GM19023 (cell line): ENCODE data around the gene LPP.

Experiments
- ATAC-seq: cut with Tn5 transposase; IDR thresholded peaks from one replicate; pipeline ENCODE4 v1.9.1; 2021; ENCODE audit warnings: mild to moderate bottlenecking, moderate library complexity; ENCODE audit not compliant: unreplicated experiment

Gene LPP

DNA sequence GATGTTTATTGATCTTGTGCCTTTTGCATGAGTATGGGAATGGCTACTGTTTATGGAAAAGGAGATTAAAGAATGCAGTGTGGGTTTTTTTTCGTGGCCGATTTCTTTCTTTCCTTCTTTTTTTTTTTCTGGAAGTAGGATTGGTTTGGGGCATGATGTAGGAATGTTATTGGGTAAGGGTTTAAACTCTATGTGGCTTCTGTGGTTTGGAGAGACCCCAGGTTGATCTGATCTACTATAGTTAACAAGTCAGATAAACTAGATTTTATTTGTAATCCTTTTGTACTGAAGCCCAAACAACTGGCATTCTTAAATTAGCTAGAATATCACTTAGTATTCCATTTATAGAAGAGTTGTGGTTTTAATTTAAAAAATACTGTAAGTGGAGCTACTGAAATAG is 304.8 kb downstream of the LPP start:
- ATAC-seq = no peak

DNA sequence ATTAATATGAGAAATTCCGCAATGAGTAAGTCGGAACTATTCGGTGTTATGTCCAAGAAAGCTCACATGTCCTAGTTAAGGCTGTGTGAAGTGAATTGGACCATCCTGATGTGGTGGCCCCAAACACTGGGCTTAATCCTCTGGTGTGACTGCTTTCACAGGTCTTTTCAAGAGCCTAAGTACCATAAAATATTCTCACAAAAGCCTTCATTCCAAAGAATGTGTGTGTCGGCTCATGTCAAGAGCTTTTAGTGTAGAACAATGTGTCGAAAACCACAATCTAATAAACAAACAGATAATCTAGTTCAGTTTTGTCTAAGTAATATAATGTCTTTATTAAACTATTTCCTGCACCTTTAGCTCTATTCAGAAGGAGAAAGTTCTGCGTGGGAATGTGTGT is 311.4 kb downstream of the LPP start:
- no peak for ATAC-seq

DNA sequence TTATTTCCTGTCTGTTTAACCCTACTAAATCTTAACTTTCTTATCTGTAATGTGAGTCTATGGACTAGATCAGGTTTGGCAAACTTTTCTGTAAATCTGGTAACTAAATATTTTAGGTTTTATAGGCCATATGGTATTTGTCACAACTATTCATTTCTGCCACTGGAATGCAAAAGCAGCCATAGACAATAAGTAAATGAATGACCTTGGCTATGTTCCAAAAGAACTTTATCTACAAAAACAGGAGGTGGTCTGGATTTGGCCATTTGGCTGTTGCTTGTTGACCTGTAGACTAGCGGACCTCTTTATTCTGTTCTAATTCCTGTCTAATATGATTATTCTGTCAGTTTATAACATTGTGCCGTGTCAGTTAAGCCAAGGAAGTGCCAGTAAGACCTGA is 314.2 kb downstream of the LPP start:
- ATAC-seq = no peak

DNA sequence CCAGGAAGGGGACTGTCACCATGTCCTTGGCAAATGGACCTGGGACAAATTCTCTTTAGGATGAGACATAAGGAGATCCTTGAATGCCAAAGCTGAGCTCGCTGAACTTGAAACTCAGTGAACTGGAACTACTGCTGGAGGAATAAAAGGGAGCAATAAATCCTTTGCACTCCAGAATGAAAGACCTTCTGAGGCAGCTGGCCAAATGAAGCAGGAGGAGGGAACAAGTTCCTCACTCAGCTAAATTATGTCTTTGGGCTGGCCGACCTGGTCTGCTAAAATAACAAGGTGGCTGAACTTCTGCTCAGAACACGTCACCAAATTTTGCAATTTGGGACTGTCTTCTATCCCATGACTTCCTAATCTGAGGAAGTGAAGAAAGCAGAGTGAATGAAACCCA is 314.7 kb downstream of the LPP start:
- no peak for ATAC-seq

DNA sequence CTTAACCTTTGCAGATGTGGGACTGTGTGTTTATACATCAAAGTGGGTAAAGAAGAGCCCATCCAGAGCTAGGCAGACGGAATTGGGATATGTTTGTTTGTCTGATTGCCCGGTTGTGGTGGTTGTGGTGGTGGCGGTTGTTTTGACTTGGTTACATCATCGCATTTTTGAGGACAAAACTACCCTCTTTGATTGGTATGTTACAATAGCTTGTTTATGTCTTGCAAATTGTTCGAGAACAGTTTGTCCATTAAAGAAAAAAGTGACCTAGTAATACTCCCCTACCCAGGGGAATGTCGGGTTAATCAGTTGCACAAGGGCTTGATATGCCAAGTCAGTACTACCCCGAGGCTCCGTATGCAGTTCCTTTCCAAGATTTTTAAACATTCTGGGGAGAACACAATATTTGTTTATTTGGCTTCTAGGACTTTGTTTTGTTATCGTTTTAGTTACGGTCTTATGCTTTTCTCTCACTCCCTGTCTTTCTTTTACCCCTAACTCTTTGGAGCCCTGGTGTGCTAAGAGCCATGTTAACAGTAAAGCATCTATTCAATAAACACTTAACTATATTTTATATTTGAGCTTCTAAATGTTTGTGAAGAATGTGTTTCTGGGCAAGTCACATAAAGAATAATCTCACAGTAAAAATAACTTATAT is 315.4 kb downstream of the LPP start:
- ATAC-seq = no peak

DNA sequence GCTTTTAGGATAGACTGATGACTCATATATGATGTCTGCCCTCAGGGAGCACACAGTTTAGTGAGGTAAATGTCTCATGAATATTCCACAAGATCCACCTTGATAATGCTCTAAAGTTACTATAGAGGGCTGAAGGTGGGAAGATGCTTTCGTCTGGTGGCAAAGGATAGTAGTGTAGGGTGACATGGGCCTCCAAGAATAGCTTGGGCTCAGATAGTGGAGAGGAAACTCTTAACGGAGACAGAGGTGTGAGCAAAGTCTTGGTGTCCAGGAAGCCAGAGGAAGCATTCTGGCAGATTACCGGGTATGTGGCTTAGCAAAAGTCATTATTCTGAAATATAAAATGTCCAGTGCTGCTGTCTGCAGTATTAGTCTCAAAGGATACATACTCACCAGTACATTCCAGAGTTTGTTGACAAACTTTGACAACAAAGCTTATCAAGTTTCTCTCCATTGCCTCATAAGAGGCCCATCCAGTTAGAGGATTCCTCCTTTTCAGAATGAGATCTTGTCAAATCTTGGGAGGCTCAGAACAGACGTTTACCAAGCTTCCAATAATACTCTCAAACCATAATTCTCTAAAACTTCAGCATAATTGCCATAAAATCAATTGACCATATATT is 316.7 kb downstream of the LPP start:
- no peak for ATAC-seq

DNA sequence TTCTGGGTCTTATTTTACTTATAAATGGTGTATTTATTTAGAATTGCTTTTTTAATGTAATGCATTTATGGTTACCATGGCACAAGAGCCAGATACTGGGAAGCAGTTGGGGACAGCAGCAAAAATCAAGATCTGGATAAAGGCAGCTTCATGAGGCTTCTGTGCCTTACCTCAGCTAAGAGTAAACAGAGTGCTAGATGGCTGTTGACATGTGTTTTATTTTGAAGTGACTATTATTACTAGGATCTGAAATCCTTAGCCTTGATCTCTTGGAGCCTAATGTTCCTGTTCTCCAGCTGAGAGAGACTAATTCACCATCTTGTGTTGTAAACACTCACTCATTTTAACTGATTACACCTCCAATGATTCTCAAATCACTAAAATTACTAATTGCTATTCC is 317.8 kb downstream of the LPP start:
- ATAC-seq = no peak

DNA sequence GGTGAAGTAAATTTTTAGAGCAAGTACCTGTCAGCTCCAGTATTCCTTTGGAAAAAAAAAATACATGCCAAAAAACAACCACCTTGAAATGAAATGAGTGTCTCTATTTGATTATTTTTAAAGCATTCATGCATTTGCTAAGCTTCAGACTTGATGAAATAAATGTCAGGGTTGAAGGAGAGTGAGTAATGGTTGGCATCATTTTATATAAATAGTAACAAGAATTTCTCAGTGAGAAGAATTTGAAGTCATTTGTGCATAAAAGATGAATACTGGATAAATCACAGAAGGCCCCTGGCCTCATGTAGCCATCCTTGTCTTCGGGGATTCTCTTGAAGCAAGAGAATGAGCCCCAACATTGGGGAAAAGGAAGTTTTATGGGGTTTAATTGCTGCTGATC is 318.4 kb downstream of the LPP start:
- no peak for ATAC-seq

DNA sequence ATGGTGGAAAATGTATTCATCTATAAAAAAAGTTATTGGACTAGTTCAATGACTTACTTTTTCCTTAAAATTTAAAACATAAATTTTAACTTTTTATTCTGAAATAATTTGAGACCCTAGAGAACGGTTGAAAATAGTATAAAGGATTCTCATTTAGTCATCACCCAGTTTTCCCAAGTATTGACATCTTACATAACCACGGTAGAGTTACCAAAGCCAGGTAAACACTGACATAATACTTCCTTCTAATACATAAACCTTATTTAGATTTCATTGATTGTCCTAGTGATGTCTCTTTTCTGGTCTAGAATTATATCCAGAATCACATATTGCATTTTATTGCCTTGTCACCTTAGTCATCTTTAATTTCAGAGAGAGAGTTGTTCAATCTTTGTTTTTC is 319.1 kb downstream of the LPP start:
- ATAC-seq = no peak

DNA sequence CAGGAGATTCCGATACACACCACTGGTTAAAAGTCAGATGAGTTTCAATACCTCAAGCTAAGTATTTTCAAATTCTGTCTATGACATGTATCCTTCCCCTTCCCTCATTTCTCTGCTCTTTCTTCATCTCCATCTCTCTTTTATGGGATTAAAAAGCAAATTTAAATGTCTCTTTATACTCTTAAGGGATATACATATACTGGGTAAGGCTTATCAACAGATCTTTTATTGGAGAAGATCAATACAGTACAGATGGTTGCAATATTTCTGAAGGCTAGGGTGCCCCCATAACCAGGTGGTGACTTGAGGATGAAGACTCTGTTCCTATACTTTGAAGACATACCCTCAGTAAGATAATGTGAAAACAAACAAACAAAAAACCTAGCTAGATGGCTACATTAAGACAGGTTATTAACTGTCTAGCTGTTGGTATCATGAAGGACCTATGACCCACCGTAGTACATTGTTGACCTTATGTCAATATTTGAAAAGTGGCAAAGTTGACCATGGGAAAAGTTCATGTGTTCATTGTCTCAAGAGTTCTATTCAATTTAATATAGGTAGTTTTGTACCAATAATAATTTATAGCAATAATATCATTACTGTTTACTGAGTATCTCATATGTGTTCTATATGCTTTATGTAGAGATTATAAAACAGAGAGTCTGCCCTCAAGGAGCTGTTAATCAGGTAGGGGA is 319.8 kb downstream of the LPP start:
- no peak for ATAC-seq

DNA sequence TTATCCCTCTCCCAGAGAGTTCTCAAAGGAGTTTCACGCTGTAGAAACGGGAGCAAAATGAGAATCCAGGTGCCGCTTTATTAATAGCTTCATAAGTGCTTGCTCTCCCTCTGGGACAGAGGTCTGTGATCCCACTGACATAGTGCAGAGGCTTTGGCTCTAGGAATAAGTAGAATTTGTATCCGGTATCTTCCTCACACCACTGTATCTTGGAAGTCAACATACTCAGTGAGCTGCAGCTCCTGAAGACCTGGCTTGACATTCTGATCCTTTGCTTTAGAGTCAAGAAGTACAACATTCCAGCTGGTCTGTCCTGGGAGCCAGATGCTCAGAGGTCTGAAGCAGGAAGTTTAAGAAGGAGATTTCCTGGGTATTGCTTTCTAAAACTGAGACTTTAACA is 323.0 kb downstream of the LPP start:
- no peak for ATAC-seq

DNA sequence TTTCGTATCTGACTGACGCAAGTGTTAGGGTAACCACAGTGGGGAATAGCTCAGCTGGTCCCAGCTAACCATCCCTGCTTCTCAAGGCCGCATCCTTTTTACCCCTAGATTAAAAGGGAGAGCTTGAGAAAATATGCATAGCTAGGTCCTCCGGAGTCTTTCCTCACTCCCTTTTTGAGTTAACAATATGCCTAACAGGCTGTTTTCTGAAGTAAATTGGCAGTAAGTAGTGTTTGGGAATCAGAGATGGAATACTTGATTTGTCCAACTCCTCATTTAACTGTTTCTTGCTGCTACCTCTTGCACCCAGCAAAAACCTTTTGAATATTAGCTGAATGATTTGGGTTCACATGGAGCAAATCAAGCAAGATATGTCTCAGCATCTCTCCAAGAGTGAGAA is 326.1 kb downstream of the LPP start:
- no peak for ATAC-seq

DNA sequence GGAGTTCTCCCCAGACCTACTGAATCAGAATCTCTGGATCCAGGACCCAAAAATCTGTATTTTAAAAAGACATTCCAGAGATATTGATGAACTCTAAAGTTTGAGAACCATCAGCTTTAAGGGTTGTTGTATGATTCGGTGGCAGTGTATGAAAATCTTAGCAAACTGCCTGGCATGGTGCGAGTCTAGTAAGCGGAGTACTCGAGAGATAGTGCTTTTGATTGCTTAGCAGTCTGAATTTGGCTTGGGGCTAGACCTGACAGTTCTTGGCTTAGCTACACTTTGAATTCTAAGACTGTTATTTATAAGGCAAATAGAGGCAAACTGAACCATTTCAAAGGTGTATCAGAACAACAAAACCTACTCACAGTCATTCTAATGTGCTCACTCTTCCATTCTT is 329.0 kb downstream of the LPP start:
- ATAC-seq = no peak

DNA sequence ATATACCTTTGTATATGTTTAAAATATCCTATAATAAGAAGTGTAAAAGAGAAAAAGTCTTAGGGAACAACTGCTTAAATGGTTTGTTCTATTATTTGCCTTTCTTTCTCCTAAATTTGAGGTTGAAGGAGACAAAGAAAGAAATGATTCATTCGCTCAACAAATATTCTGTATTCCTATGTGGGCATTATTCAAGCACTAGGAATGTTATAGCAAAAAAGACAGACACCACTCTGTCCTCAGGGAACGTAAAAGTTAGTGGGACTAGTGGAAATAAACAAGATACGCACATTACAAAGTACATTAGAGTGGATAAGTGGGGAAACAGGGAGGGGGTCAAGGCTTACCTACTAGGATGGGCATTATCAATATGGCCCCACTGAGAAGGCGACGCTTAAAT is 332.2 kb downstream of the LPP start:
- ATAC-seq = no peak

DNA sequence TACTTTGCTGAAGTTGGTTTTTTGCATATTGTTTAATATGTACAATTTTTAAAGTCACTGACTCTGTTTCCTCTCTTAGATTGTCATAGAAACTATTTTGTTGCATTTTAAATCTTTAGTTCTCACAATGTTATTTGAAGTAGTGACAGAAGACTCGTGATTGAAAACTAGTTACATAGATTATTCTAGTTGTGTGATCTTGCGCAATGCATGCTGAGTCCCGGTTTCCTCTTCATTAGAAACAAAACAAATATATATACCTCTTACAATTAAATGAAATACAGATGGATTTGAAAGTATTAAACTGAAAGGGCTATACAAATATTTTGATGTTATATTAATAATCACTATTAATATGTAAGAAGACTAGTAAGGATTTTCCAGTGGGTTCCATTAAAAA is 333.0 kb downstream of the LPP start:
- ATAC-seq = no peak

DNA sequence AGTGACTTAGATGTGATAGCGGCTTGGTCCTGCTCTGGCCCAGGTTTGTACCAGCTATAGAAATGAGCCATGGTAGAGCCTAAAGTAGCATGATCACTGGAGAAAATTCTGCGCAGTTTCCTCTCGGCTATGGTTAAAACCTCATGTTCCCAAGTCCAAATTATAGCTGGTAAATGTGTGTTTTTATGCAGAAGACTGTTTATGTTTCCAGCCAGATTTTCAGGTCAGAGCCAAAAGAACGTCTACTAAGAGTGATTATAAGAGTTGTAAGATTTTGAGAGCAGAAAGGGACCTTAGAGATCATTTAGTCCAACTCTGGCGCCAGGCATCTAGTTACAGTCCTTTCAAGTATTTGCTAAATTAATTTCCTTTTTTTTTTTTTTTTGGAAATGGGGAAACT is 333.7 kb downstream of the LPP start:
- no peak for ATAC-seq

DNA sequence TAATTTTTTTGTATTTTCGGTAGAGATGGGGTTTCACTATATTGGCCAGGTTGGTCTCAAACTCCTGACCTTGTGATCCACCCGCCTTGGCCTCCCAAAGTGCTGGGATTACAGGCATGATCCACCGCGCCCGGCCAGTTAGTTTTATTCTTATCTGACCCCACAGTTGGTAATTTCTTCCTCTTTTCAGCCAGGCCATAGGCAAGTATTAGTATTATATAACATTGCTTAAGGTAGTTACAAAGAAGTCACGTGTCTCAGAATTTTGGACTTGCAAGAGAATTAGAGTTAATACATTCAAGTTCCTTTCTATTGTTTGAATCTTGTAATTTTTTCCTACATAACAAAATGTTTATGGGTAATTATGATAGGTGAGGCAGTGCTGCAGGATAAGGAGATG is 334.8 kb downstream of the LPP start:
- no peak for ATAC-seq

DNA sequence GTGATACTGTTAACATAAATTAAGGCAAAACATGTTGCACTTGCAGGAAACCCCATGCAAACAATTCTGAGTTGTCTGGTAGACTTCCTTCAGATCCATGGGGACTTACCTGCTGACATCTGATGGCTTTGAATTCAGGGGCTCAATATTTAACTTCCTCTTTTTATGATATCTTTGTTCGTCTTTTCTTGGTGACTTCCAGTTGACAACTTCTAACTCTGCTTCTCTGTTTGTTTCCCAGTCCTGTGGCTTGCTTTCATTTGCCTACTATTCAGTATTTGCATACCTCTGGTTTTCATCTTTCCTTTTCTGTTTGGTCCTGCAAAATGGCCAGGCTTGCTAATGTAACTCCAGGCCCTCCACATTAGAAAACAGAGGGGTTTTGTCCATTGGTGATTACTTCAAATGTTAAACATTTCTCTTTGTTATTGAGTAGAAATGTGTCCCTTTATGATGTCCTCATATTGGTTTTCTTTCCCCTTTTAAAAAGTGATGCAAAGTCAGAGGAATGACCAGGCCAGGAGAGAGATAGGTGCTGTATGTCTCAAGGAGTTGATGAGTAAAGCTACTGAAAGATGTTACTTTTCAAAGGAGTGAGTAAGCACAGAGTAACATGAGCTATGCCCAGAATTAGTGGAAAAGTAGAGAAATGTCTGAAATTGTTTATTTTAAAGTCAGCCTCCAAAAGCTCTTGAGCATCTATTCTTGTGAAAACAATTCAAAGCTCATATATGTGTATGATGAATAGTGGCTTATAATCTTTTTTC is 335.9 kb downstream of the LPP start:
- no peak for ATAC-seq

DNA sequence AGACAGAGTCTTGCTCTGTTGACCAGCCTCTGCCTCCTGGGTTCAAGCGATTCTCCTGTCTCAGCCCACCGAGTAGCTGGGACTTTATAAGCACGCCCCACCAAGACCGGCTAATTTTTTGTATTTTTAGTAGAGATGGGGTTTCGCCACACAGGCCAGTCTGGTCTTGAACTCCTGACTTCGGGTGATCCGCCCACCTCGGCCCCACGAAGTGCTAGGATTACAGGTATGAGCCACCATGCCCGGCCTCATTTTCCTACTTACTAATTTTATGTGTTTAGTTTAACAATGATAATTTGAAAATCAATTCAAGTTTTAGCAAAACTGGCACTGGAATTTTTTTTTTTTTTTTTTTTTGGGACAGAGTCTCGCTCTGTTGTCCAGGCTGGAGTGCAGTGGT is 336.5 kb downstream of the LPP start:
- ATAC-seq = no peak

DNA sequence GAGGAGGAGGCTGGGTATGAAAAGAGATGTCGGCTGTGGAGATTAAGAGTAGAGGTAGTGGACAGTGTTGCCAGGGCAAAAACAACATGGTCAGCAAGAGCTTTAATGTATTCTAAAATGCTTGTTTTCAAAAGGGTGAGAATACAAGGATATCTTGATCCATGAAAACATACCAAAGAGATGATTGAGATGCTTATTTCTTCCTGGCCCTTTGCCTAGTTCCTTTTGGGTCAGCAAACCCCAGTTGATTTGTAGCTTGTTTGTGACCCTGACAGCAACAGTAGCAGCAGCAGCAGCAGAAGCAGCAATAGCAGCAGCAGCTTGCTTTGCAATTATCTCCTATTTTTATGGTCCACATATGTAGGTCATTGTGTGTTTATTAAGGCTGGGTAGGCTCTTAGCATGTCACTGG is 337.3 kb downstream of the LPP start:
- no peak for ATAC-seq

DNA sequence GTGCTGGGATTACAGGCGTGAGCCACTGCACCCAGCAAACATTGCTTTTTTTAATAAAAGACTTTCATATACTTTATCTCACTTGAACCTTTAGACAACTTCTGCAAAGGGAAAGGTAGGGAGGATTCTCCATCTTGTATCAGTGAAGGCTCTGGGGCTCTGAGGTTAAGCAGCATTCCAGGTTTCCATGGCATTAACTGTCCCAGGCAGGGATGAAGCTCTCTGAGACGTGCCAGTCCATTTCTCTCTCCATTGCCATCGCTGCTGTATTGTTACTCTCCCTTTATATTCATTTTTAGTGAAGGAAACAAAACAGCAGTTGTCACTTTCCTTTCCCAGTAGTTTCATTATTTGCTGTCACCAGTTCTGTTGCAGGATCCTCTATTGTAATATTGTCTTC is 342.4 kb downstream of the LPP start:
- no peak for ATAC-seq

DNA sequence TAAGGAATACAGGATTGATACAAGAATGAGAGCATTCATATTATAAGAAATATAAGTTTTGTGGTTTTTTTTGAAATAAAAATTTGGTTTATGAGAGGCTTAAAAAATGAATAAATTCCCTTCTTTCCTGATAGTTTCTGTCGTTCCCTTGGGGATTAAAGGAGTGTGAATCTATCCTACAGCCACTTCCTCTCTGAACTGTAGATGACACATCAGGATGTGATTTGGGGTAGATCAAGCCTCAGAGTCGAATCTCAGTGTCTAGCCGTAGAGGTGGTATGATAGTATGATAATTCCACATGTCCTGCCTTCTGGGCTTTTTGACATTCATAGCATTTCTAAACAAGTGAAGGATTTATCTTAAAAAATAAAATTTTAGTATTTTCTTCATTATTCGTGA is 343.1 kb downstream of the LPP start:
- ATAC-seq = no peak
